GM12878 (cell line): ENCODE measurements around the gene LIMCH1.

Source experiments
- BMI1 ChIP-seq: fragments of 450-650 bp; IDR thresholded peaks from 2 replicates; pipeline ENCODE4 v1.6.1; 2016; ENCODE audit warnings: mild to moderate bottlenecking, moderate library complexity, borderline replicate concordance
- CEBPZ ChIP-seq: fragments of 150-350 bp; IDR thresholded peaks from 2 replicates; pipeline ENCODE4 v1.6.1; 2016; ENCODE audit warnings: low read depth, low read length
- CTCF ChIP-seq, 3 experiments: IDR thresholded peaks in 2 of 3; conservative IDR thresholded peaks in 1 of 3; 2 replicates each; pipeline ENCODE4 v1.5.1; 2011; ENCODE audit warnings: low read depth in 3 of 3, low read length in 3 of 3, mild to moderate bottlenecking in 3 of 3, control low read depth in 2 of 3, moderate library complexity in 2 of 3, inconsistent platforms in 1 of 3, mixed read lengths in 1 of 3; ENCODE audit not compliant: control insufficient read depth in 2 of 3, insufficient read depth in 1 of 3; ENCODE audit errors: extremely low read depth in 1 of 3
- E2F8 ChIP-seq: fragments of 450-650 bp; IDR thresholded peaks from 2 replicates; pipeline ENCODE4 v1.6.1; 2018; ENCODE audit warnings: mild to moderate bottlenecking, low read depth, moderate library complexity; ENCODE audit not compliant: partially characterized antibody
- EP300 ChIP-seq, 2 experiments: fragments of 150-350 bp in 1 of 2; IDR thresholded peaks; 2 replicates each; pipeline ENCODE4 v1.6.1; 2011 to 2012; ENCODE audit warnings: low read depth in 2 of 2, low read length in 2 of 2, borderline replicate concordance in 1 of 2, improper control_type of control experiment in 1 of 2, inconsistent platforms in 1 of 2; ENCODE audit not compliant: control insufficient read depth in 1 of 2
- HDAC2 ChIP-seq: fragments of 200-600 bp; sonication (generic); IDR thresholded peaks from 2 replicates; pipeline ENCODE4 v1.6.1; 2017
- MTA3 ChIP-seq: IDR thresholded peaks from 2 replicates; pipeline ENCODE4 v1.6.1; 2012; ENCODE audit warnings: low read length, inconsistent platforms, borderline replicate concordance
- POLR2A ChIP-seq: IDR thresholded peaks from 2 replicates; pipeline ENCODE4 v1.6.1; 2011; ENCODE audit warnings: low read depth, mild to moderate bottlenecking, low read length
- SIX5 ChIP-seq: IDR thresholded peaks from 2 replicates; pipeline ENCODE4 v1.6.1; 2011; ENCODE audit warnings: mild to moderate bottlenecking, low read depth, low read length, moderate library complexity; ENCODE audit not compliant: severe bottlenecking
- SREBF1 ChIP-seq: IDR thresholded peaks from 2 replicates; pipeline ENCODE4 v1.6.1; 2012; ENCODE audit warnings: mild to moderate bottlenecking, low read length

GRCh38 chr4:41550308-41550707 lies 12.4 kb downstream of the LIMCH1 start:
- TF ChIP-seq CTCF (IDR thresholded peaks at IDR 0.05 in 2 of 3, conservative IDR thresholded peaks at IDR 0.05 in 1 of 3; ENCODE audit: control insufficient read depth in 2 of 3, extremely low read depth in 1 of 3, insufficient read depth in 1 of 3, low read depth in 3 of 3, low read length in 3 of 3) (no peak), E2F8 (no peak), CEBPZ (no peak), BMI1 (no peak), POLR2A (no peak), SREBF1 (no peak), EP300 (IDR thresholded peaks at IDR 0.05; ENCODE audit: borderline replicate concordance in 1 of 2, control insufficient read depth in 1 of 2, low read depth in 2 of 2, low read length in 2 of 2) (no peak), MTA3 (no peak), SIX5 (no peak), HDAC2 (no peak)
